IMR-90 (cell line): ENCODE results near the gene NHSL1. TPM values are rescaled to one million over a fixed set of nuclear protein-coding genes. Genes with fewer than 3 reads are reported as not detected.

Source experiments
- ATAC-seq: fragments of 200-7000 bp; cut with Tn5 transposase; 2 replicates; pipeline ENCODE4 v1.9.1; 2020; ENCODE audit warnings: low read depth, mild to moderate bottlenecking, moderate library complexity
- BruUV-seq: library from RNA; stranded (reverse); fragments of 400-500 nt; replicated peaks from 2 replicates; lab custom pipeline; 2021; lab: Mats Ljungman, UMichigan
- CTCF ChIA-PET: fragments of 300-600 bp; formaldehyde crosslinking; extraction: SDS; loops from one replicate; lab custom pipeline; 2021; ENCODE audit warnings: antibody characterized with exemption; lab: Yijun Ruan, JAX
- POLR2A ChIA-PET: fragments of 300-600 bp; sonication (Branson Sonifier 250); formaldehyde crosslinking; loops from one replicate; lab custom pipeline; 2022; ENCODE audit warnings: antibody characterized with exemption; ENCODE audit not compliant: unreplicated experiment; lab: Charles Lee
- DNase-seq: peaks from one replicate; pipeline ENCODE4 v3.0.0; 2013
- H2AFZ ChIP-seq: replicated peaks from 2 replicates; pipeline ENCODE3; 2013; ENCODE audit warnings: low read length, mild to moderate bottlenecking; ENCODE audit not compliant: poor library complexity
- H2AK5ac ChIP-seq: 2 replicates; pipeline ENCODE4 v1.6.1; 2013; ENCODE audit warnings: low read depth, low read length, inconsistent platforms
- H2AK9ac ChIP-seq: replicated peaks from 2 replicates; pipeline ENCODE3; 2013; ENCODE audit warnings: mild to moderate bottlenecking, low read depth, low read length, moderate library complexity; ENCODE audit not compliant: poor library complexity
- H2BK120ac ChIP-seq: 2 replicates; pipeline ENCODE4 v1.6.1; 2013; ENCODE audit warnings: low read depth, low read length, inconsistent platforms
- H2BK15ac ChIP-seq: 3 replicates; pipeline ENCODE4 v1.6.1; 2013; ENCODE audit warnings: low read depth, low read length, inconsistent platforms
- H2BK20ac ChIP-seq: 2 replicates; pipeline ENCODE4 v1.6.1; 2013; ENCODE audit warnings: low read depth, mild to moderate bottlenecking, inconsistent platforms, low read length, moderate library complexity
- H2BK5ac ChIP-seq: 2 replicates; pipeline ENCODE4 v1.6.1; 2013; ENCODE audit warnings: mild to moderate bottlenecking, low read depth, low read length, inconsistent platforms; ENCODE audit not compliant: poor library complexity, severe bottlenecking
- H3K14ac ChIP-seq: replicated peaks from 2 replicates; pipeline ENCODE4 v1.6.1; 2013; ENCODE audit warnings: low read depth, low read length, inconsistent platforms
- H3K18ac ChIP-seq: 2 replicates; pipeline ENCODE4 v1.6.1; 2013; ENCODE audit warnings: low read depth, low read length, control low read depth
- H3K23ac ChIP-seq: 2 replicates; pipeline ENCODE4 v1.6.1; 2013; ENCODE audit warnings: low read depth, low read length, inconsistent platforms
- H3K27ac ChIP-seq: 2 replicates; pipeline ENCODE4 v1.5.1; 2013; ENCODE audit warnings: mild to moderate bottlenecking, control low read depth, low read length; ENCODE audit not compliant: insufficient read depth
- H3K27me3 ChIP-seq: 2 replicates; pipeline ENCODE4 v1.6.1; 2013; ENCODE audit warnings: low read length; ENCODE audit not compliant: control insufficient read depth, insufficient read depth
- H3K36me3 ChIP-seq: 2 replicates; pipeline ENCODE4 v1.6.1; 2013; ENCODE audit warnings: low read length, mixed read lengths; ENCODE audit not compliant: control insufficient read depth, insufficient read depth
- H3K4ac ChIP-seq: 2 replicates; pipeline ENCODE4 v1.6.1; 2013; ENCODE audit warnings: low read depth, low read length, inconsistent platforms
- H3K4me1 ChIP-seq: 2 replicates; pipeline ENCODE4 v1.6.1; 2013; ENCODE audit warnings: low read length, mixed read lengths; ENCODE audit not compliant: control insufficient read depth, insufficient read depth
- H3K4me2 ChIP-seq: 2 replicates; pipeline ENCODE4 v1.6.1; 2013; ENCODE audit warnings: low read depth, mild to moderate bottlenecking, control low read depth, low read length, moderate library complexity
- H3K4me3 ChIP-seq: 2 replicates; pipeline ENCODE4 v1.5.1; 2013; ENCODE audit warnings: low read depth, mild to moderate bottlenecking, control low read depth, low read length, moderate library complexity; ENCODE audit not compliant: insufficient read depth
- H3K56ac ChIP-seq: 2 replicates; pipeline ENCODE4 v1.6.1; 2013; ENCODE audit warnings: low read length, inconsistent platforms; ENCODE audit not compliant: insufficient read depth; ENCODE audit errors: extremely low read depth
- H3K79me1 ChIP-seq, 2 experiments: 2 replicates each; pipeline ENCODE4 v1.6.1; 2013; ENCODE audit warnings: low read length in 2 of 2, inconsistent platforms in 1 of 2, low read depth in 1 of 2
- H3K9ac ChIP-seq: 2 replicates; pipeline ENCODE4 v1.6.1; 2013; ENCODE audit warnings: low read depth, low read length, control low read depth
- H3K9me1 ChIP-seq: 2 replicates; pipeline ENCODE4 v1.6.1; 2013; ENCODE audit warnings: low read length, inconsistent platforms; ENCODE audit not compliant: insufficient read depth
- H3K9me3 ChIP-seq: 2 replicates; pipeline ENCODE4 v1.6.1; 2013; ENCODE audit warnings: low read length; ENCODE audit not compliant: control insufficient read depth, insufficient read depth
- H4K20me1 ChIP-seq: 2 replicates; pipeline ENCODE4 v1.6.1; 2013; ENCODE audit warnings: low read length, inconsistent platforms; ENCODE audit not compliant: insufficient read depth
- H4K5ac ChIP-seq: 2 replicates; pipeline ENCODE4 v1.6.1; 2013; ENCODE audit warnings: mild to moderate bottlenecking, low read depth, low read length, control low read depth
- H4K8ac ChIP-seq, 2 experiments: 2 replicates each; pipeline ENCODE4 v1.6.1; 2013; ENCODE audit warnings: low read depth in 2 of 2, low read length in 2 of 2, control low read depth in 1 of 2, inconsistent platforms in 1 of 2
- H4K91ac ChIP-seq: 2 replicates; pipeline ENCODE4 v1.6.1; 2013; ENCODE audit warnings: low read depth, low read length, inconsistent platforms; ENCODE audit not compliant: insufficient read depth
- BHLHE40 ChIP-seq: fragments of 150-350 bp; IDR thresholded peaks from 2 replicates; pipeline ENCODE4 v1.6.1; 2016; ENCODE audit warnings: mild to moderate bottlenecking, low read depth, low read length
- CEBPB ChIP-seq: IDR thresholded peaks from 2 replicates; pipeline ENCODE4 v1.6.1; 2012; ENCODE audit warnings: low read depth, low read length, improper control_type of control experiment
- CHD1 ChIP-seq: IDR thresholded peaks from 2 replicates; pipeline ENCODE4 v1.6.1; 2012; ENCODE audit warnings: low read depth, low read length, improper control_type of control experiment
- ELK1 ChIP-seq: fragments of 150-350 bp; IDR thresholded peaks from 2 replicates; pipeline ENCODE4 v1.6.1; 2016; ENCODE audit warnings: low read depth, mild to moderate bottlenecking, low read length, moderate library complexity, borderline replicate concordance
- FOS ChIP-seq: fragments of 150-350 bp; IDR thresholded peaks from 2 replicates; pipeline ENCODE4 v1.6.1; 2016; ENCODE audit warnings: low read depth, low read length
- MAFK ChIP-seq: IDR thresholded peaks from 2 replicates; pipeline ENCODE4 v1.6.1; 2012; ENCODE audit warnings: low read depth, low read length, improper control_type of control experiment
- MAZ ChIP-seq: IDR thresholded peaks from 2 replicates; pipeline ENCODE4 v1.6.1; 2012; ENCODE audit warnings: low read depth, mild to moderate bottlenecking, low read length, improper control_type of control experiment, moderate library complexity, borderline replicate concordance
- MXI1 ChIP-seq: IDR thresholded peaks from 2 replicates; pipeline ENCODE4 v1.6.1; 2012; ENCODE audit warnings: low read depth, mild to moderate bottlenecking, low read length, moderate library complexity, borderline replicate concordance
- NFE2L2 ChIP-seq: fragments of 150-350 bp; IDR thresholded peaks from 2 replicates; pipeline ENCODE4 v1.6.1; 2016; ENCODE audit warnings: low read depth, mild to moderate bottlenecking, low read length
- POLR2A ChIP-seq: IDR thresholded peaks from 2 replicates; pipeline ENCODE4 v1.6.1; 2012; ENCODE audit warnings: mild to moderate bottlenecking, low read depth, low read length
- RAD21 ChIP-seq: IDR thresholded peaks from 2 replicates; pipeline ENCODE4 v1.6.1; 2012; ENCODE audit warnings: low read length, improper control_type of control experiment
- RCOR1 ChIP-seq: IDR thresholded peaks from 2 replicates; pipeline ENCODE4 v1.6.1; 2012; ENCODE audit warnings: mild to moderate bottlenecking, low read length, improper control_type of control experiment; ENCODE audit not compliant: insufficient replicate concordance
- RFX5 ChIP-seq: IDR thresholded peaks from 2 replicates; pipeline ENCODE4 v1.8.0; 2012; ENCODE audit warnings: low read depth, mild to moderate bottlenecking, low read length, moderate library complexity
- SMC3 ChIP-seq: fragments of 150-350 bp; IDR thresholded peaks from 2 replicates; pipeline ENCODE4 v1.6.1; 2016; ENCODE audit warnings: low read depth, mild to moderate bottlenecking, antibody characterized with exemption, low read length, moderate library complexity
- USF2 ChIP-seq: fragments of 150-350 bp; IDR thresholded peaks from 2 replicates; pipeline ENCODE4 v1.6.1; 2017; ENCODE audit warnings: mild to moderate bottlenecking, antibody characterized with exemption, low read length, low read depth
- WGBS, 2 experiments: methylation state at CpG; one replicate each; pipeline versions ENCODE4 v1.1.5 to v1.1.7; 2013; ENCODE audit warnings: missing lambda C conversion rate in 2 of 2; ENCODE audit not compliant: insufficient read length in 1 of 2; ENCODE audit errors: extremely low coverage in 2 of 2; 5-methylcytosine and 5-hydroxymethylcytosine counted together
- dilution Hi-C: fragments of 300-500 bp; cut with HindIII; formaldehyde crosslinking; loops from one replicate; pipeline ENCODE4 v1.14.3; 2018; ENCODE audit warnings: low sequenced_read_pairs; ENCODE audit not compliant: unreplicated experiment
- in situ Hi-C: fragments of 300-500 bp; cut with MboI; formaldehyde crosslinking; loops from 3 replicates; pipeline ENCODE4 v1.14.3; 2019; ENCODE audit warnings: low sequenced_read_pairs, inconsistent platforms, mixed read lengths
- intact Hi-C: fragments of 100-400 bp; cut with micrococcal nuclease; formaldehyde crosslinking; loops from 2 replicates; pipeline ENCODE4 v1.10.0; 2022
- polyA plus RNA-seq, 3 experiments: library from polyadenylated mRNA; depleted of rRNA; stranded (reverse); fragments of >200 nt; gene quantifications; 2 replicates each; pipeline ENCODE4 v1.2.3, GENCODE V29; 2012; ENCODE audit warnings: low replicate concordance in 1 of 3
- total RNA-seq: library from RNA; depleted of rRNA; stranded (reverse); fragments of >200 nt; gene quantifications from 2 replicates; pipeline ENCODE4 v1.2.3, GENCODE V29; 2012

The NHSL1 gene
- total and polyA plus RNA-seq, 2 of the 4 experiments (the other 2 are of a cell fraction): 5.6 to 7.2 TPM

- H3K4ac ChIP-seq: no peak overlapping the region
- H4K20me1 ChIP-seq: no peaks in the 10 kb centered on the region; the same call in 1 of the 2 replicates
- no peaks in the 10 kb centered on the region for H3K79me1 ChIP-seq
- no peak overlapping the region for H4K5ac ChIP-seq
- no peak overlapping the region for H2BK120ac ChIP-seq
- no peak overlapping the region for H2AK9ac ChIP-seq
- H3K56ac ChIP-seq: no peak overlapping the region
- H3K27me3 ChIP-seq: no peaks in the 10 kb centered on the region
- no peak overlapping the region for H3K23ac ChIP-seq
- CTCF ChIA-PET: interaction anchor here (1.0 kb wide), 1 partner anchor 103 kb away, joined by 3 read pairs; no protein-coding TSS in a partner anchor
- no peak overlapping the region for H2BK5ac ChIP-seq
- BruUV-seq: no TSS peak
- POLR2A ChIA-PET: no interaction called here
- H3K18ac ChIP-seq: no peak overlapping the region
- no peak overlapping the region for H2BK15ac ChIP-seq
- H3K9me3 ChIP-seq: no peaks in the 10 kb centered on the region
- DNase-seq (no peak), ATAC-seq (no peak)
- no peaks in the 10 kb centered on the region for H3K4me1 ChIP-seq
- in situ Hi-C loops: loop anchor here (25.0 kb wide), 1 partner anchor 581 kb away; no protein-coding TSS in a partner anchor
- H3K4me3 ChIP-seq: no peak overlapping the region
- dilution Hi-C loops: no loop called here
- H3K9ac ChIP-seq: no peak overlapping the region
- intact Hi-C loops: no loop called here
- TF ChIP-seq BHLHE40: no peak
- no peak for TF ChIP-seq MXI1
- TF ChIP-seq MAZ: no peak
- TF ChIP-seq POLR2A: no peak
- TF ChIP-seq CHD1: no peak
- TF ChIP-seq USF2: no peak
- TF ChIP-seq MAFK: no peak
- no peak for TF ChIP-seq ELK1
- TF ChIP-seq RAD21: no peak
- TF ChIP-seq RCOR1: no peak
- no peak for TF ChIP-seq CEBPB
- no peak for TF ChIP-seq FOS
- no peak for TF ChIP-seq NFE2L2
- TF ChIP-seq RFX5: no peak
- no peak for TF ChIP-seq SMC3
- no peak overlapping the region for H3K4me2 ChIP-seq
- no peak overlapping the region for H2BK20ac ChIP-seq
- no peak overlapping the region for H4K8ac ChIP-seq
- H4K91ac ChIP-seq: no peak overlapping the region
- no peak overlapping the region for H2AFZ ChIP-seq
- peaks cover 16% of the 10 kb centered on the region for H3K36me3 ChIP-seq
- peaks cover 5% of the 10 kb centered on the region; the same call in 1 of the 2 replicates for H3K9me1 ChIP-seq
- WGBS, 2 experiments: no CpG with 5 or more reads among the region's 3 CpGs
- H3K14ac ChIP-seq: no peak overlapping the region
- H2AK5ac ChIP-seq: no peak overlapping the region
- H3K27ac ChIP-seq: no peak overlapping the region
Measured at GRCh38 chr6:138418118-138418742, 81.1 kb downstream of the NHSL1 start.
